ENCODE results near the gene STX17. TPM values are rescaled to one million over a fixed set of nuclear protein-coding genes. Genes with fewer than 3 reads are reported as not detected.
A peak's percentile ranks its signal among the peaks of the same experiment; 100 is the strongest.
"Not testable (repeated sequence)": the region's sequence is repeated elsewhere in the genome, so short reads cannot be mapped to it uniquely, and the experiment has no call there.

Gene STX17
- polyA plus RNA-seq, 1 donor = 42.5 TPM

GRCh38 chr9:99966716-99967115 is 60.3 kb downstream of the STX17 start:
- no peak for DNase-seq

GRCh38 chr9:99967457-99967856 is 61.0 kb downstream of the STX17 start:
- no peak for DNase-seq

GRCh38 chr9:99970481-99970880 is 64.0 kb downstream of the STX17 start:
- no peak for DNase-seq

GRCh38 chr9:99971410-99971809 is 65.0 kb downstream of the STX17 start:
- no peak for DNase-seq

GRCh38 chr9:99973455-99973854 is 67.0 kb downstream of the STX17 start:
- no peak for DNase-seq

GRCh38 chr9:99977033-99977792 is 70.8 kb downstream of the STX17 start:
- no peak for DNase-seq

- no peak for DNase-seq
Measured at GRCh38 chr9:99978221-99978620, 71.8 kb downstream of the STX17 start.

GRCh38 chr9:99980598-99980997 is 74.1 kb downstream of the STX17 start:
- DNase-seq = no peak

GRCh38 chr9:99986642-99987041 is 80.2 kb downstream of the STX17 start:
- DNase-seq = no peak

- DNase-seq = not testable (repeated sequence)
Measured at GRCh38 chr9:99990508-99990907, 84.1 kb downstream of the STX17 start.

- DNase-seq = no peak
Measured at GRCh38 chr9:99998266-99998665, 91.8 kb downstream of the STX17 start.

- DNase-seq = no peak
Measured at GRCh38 chr9:99998866-99999265, 92.4 kb downstream of the STX17 start.

GRCh38 chr9:99999797-100000196 is 93.3 kb downstream of the STX17 start:
- DNase-seq = no peak

GRCh38 chr9:100011062-100011681 is 104.7 kb downstream of the STX17 start:
- peak; percentile 29 for DNase-seq

- no peak for DNase-seq
Measured at GRCh38 chr9:100012279-100012678, 105.8 kb downstream of the STX17 start.

GRCh38 chr9:100013573-100013972 is 107.1 kb downstream of the STX17 start:
- no peak for DNase-seq

- DNase-seq = no peak
Measured at GRCh38 chr9:100014846-100015245, 108.4 kb downstream of the STX17 start.

GRCh38 chr9:100019541-100019940 is 113.1 kb downstream of the STX17 start:
- DNase-seq = no peak

Other genes starting within 250 kb of the STX17 start
- gene NR4A3, start 84.8 kb upstream of the STX17 start, polyA plus RNA-seq (ENCODE audit: insufficient read length) = 0.18 TPM
- gene ERP44, start 192.3 kb downstream of the STX17 start, polyA plus RNA-seq (ENCODE audit: insufficient read length) = 39.6 TPM
- 28.9 TPM for gene INVS, start 192.6 kb downstream of the STX17 start, polyA plus RNA-seq (ENCODE audit: insufficient read length)